ENCODE results near the gene PPM1H.

The PPM1H gene

GRCh38 chr12:62604373-62604772 lies 330.6 kb downstream of the PPM1H start:
- DNase-seq (ENCODE audit: low spot score) = no peak

- DNase-seq (ENCODE audit: low spot score) = no peak
Measured at GRCh38 chr12:62603811-62604098, 331.2 kb downstream of the PPM1H start.

DNA sequence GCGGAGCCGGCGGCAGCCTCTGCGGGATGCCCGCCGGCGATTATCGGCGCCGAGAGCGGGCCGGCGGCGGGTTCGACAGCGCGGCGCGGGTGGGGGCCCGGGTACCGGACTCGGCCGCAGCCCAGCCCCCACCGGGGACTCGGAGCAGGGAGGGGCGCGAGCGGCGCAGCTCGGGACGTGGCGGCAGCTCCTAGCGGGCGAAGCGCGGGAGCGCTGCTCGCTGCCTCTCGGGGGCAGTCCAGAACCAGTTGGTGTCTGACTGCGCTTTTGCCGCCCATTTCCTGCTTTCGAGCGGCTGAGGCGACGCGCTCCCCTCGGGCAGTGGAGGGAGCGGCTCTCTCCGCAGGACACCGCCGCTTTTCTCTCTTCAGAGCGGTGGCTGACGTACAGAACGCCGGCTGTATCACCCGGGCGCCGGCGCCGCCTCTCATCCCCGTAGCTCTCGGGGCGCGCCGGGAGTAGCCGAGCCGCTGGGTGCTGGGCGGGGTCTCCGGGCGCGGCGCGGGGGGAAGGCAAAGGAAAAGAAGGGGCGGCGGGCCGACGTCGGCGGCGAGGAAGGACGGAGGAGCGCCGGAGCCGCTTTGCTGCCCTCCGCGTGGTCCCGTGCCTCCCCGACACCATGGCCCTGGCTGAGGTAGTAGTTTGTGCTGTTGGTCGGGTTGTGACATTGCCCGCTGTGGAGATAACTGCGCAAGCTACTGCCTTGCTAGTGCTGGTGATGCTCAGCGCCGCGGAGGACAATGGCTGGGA lies 331.7 kb downstream of the PPM1H start:
- peak; percentile 87 for DNase-seq (ENCODE audit: low spot score)

DNA sequence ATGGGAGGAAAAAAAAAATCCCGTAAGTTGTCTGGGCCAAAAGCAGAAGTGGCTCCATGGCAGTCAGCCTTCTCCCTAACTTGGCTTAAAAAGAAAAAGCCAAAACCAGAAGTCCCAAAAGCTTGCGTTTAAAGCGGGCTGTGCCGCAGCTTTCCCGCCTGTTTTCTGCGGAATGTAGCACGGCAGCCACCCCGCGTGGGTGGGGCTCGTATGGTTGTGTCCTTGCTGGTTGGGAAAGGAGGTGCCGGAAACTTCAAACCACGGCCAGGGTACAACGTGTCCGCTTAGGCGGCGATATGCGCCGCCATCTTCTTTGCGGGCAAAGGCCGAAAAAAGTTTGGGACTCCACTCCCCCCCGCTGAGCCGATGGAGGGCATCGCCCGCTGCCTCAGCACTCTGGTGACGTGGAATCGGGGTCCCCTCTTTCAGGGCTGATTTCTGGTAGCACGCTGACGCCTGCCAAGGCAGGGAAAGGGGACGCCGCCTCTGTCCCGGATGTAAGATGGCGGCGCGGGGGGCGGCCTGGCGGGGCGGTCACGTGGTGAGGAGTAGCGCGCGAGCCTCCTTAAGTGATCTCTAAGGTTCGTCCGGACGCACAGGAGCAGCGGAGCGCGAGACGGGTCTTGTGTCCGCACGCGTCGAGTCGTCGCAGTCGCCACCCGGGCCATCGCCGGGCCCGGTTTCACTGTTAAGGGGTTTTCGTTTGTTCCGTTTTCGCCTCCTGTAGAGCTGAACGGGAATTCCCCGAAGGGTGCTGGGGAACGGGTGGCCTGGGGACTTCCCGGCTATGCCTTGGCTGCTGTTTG lies 332.5 kb downstream of the PPM1H start:
- DNase-seq (ENCODE audit: low spot score) = peak; percentile 89

DNA sequence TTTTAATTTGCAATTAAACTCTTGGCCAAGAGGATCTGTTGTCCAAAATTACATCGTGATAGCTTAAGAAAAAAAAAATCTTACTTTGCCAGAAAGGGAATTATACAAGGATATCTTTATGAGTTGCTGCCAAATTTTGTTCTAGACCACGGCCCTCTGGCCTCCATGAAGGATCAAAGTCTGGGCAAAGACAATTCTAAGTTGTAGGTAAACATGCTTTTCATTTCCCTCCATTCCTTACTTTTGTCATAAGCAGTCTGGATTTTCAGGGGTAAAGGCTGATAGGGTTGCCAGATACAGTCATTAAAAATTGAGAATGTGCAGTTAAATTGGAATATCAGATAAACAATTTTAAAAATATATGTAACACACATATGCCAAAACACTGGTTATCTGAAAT lies 333.2 kb downstream of the PPM1H start:
- no peak for DNase-seq (ENCODE audit: low spot score)

GRCh38 chr12:62599854-62600437 lies 335.0 kb downstream of the PPM1H start:
- DNase-seq (ENCODE audit: low spot score) = no peak

DNA sequence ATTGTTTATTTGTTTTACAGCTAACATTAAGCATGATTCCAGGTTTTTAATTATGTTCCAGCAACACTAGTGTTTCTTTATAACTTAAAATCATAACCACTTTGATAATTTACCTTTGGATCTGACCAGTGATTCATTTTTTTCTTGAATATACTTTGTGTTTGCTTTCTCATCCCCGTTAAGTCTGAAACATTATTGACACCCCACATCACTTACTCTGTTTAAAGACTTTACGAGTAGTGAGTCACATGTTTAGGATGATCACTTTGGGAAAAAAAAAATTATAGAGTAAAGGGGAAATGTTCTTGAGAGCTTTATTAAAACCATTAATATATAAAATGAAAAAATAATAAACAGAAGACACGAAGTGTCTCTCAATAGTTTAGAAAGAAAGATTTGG lies 336.1 kb downstream of the PPM1H start:
- no peak for DNase-seq (ENCODE audit: low spot score)

DNA sequence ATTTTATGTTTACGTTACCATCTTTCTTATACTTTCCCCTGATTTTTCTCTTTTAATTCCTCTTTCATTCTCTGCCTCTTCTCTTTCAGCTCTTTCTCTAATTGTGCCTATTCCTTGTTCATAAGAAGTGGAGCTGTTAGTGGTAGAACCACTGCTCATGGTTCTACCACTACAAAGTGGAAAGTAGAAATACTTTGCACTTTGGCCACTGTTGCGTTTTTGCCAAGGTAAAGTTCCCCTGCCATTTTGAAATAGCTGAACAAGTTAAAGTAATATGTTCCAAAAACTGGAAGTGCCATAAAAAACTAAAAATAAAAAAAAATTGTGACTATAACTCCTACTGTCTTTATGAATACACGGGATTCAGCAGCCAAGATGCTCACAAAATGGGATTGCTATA lies 337.7 kb downstream of the PPM1H start:
- no peak for DNase-seq (ENCODE audit: low spot score)
